T-helper 1 cell treated with Interleukin-12 subunit alpha and Interleukin-12 subunit beta and Interleukin-4 antibody, amounts not matched to agents 30 μg/mL and 1 μg/mL, for 36 hours (primary cell): ENCODE measurements around the gene RFTN1.

Source experiments
- H3K27ac Mint-ChIP-seq: one replicate; pipeline ENCODE4 v1.8.0; 2021; ENCODE audit warnings: mild to moderate bottlenecking, mixed read lengths
- H3K27me3 Mint-ChIP-seq: one replicate; pipeline ENCODE4 v1.8.0; 2021; ENCODE audit warnings: low read depth, mixed read lengths
- H3K36me3 Mint-ChIP-seq: one replicate; pipeline ENCODE4 v1.8.0; 2021; ENCODE audit warnings: low read depth, mixed read lengths
- H3K4me1 Mint-ChIP-seq: one replicate; pipeline ENCODE4 v1.8.0; 2021; ENCODE audit warnings: low read depth, mixed read lengths
- H3K4me3 Mint-ChIP-seq: one replicate; pipeline ENCODE4 v1.8.0; 2021; ENCODE audit warnings: mild to moderate bottlenecking, moderate library complexity, mixed read lengths
- H3K9me3 Mint-ChIP-seq: one replicate; pipeline ENCODE4 v1.8.0; 2021; ENCODE audit warnings: mixed read lengths

The RFTN1 gene

GRCh38 chr3:16543242-16543864 is 29.9 kb upstream of the RFTN1 start:
- H3K27me3 Mint-ChIP-seq, result peaks cover 26% of the 10 kb centered on the region
- H3K27ac Mint-ChIP-seq, result no peak overlapping the region
- H3K36me3 Mint-ChIP-seq, result no peaks in the 10 kb centered on the region
- no peaks in the 10 kb centered on the region for H3K9me3 Mint-ChIP-seq
- no peak overlapping the region for H3K4me3 Mint-ChIP-seq
- H3K4me1 Mint-ChIP-seq, result peaks cover 5% of the 10 kb centered on the region

DNA sequence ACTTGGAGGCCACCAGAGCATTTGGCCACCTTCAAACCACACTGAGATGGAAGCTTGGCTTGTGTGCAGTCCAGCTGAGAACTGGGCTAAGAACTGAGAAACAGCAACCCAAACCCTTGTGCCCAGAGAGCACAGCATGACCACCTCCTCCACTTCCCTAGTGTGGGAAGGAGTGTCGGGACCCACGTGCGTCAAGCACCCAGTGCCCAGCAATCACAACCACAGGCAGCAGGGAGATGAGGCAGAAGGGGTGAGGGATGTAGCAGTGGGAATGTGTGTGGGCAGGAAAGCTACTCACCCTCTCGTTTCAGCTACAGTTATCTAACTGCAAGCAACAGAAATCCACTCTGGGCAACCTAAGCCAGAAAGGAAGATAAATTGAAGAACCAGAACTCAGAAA is 25.0 kb upstream of the RFTN1 start:
- Mint-ChIP-seq H3K36me3 (no peaks in the 10 kb centered on the region), H3K4me1 (peaks cover 2% of the 10 kb centered on the region), H3K4me3 (no peak overlapping the region), H3K27ac (no peak overlapping the region), H3K9me3 (no peaks in the 10 kb centered on the region), H3K27me3 (peaks cover 43% of the 10 kb centered on the region)

DNA sequence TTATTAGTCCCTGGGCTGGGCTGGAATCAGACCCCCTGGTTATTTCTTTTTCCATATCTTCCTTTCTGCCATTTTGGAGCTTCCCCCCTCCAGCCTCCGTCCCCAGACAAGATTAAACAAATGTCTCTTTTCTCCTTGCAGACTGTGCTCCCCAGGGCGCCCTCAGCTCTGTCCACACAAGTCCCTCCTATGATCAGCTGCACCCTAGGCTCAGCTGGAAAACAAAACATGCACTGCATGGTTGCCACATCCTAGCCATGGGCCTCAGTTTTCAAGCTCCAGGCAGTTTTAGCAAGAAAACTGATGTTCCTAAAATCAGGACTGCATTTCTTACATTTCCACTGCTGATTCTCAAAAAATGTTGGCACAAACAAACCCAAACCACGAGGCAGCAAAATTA is 23.5 kb upstream of the RFTN1 start:
- no peak overlapping the region for H3K4me3 Mint-ChIP-seq
- no peak overlapping the region for H3K27ac Mint-ChIP-seq
- H3K27me3 Mint-ChIP-seq, result peaks cover 50% of the 10 kb centered on the region
- no peaks in the 10 kb centered on the region for H3K9me3 Mint-ChIP-seq
- H3K36me3 Mint-ChIP-seq, result no peaks in the 10 kb centered on the region
- H3K4me1 Mint-ChIP-seq, result peaks cover 2% of the 10 kb centered on the region

DNA sequence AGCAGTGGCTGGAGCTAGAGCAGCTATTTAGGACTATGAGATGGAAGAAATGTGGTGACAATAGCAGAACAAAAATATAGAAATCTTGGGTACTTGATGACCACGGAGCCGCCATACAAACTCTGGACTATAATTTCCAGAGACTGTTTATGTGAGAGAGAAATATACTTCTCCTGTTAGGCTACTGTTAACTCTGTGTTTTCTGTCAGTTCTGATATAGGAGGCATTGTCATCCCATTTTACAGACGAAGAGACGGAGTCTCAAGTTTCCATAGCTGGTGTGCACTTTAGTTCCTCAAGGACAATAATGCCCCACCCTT is 22.8 kb upstream of the RFTN1 start:
- H3K9me3 Mint-ChIP-seq, result no peaks in the 10 kb centered on the region
- no peaks in the 10 kb centered on the region for H3K36me3 Mint-ChIP-seq
- H3K27ac Mint-ChIP-seq, result no peak overlapping the region
- no peak overlapping the region for H3K4me3 Mint-ChIP-seq
- H3K27me3 Mint-ChIP-seq, result peaks cover 50% of the 10 kb centered on the region
- peaks cover 2% of the 10 kb centered on the region for H3K4me1 Mint-ChIP-seq

- peaks cover 46% of the 10 kb centered on the region for H3K27me3 Mint-ChIP-seq
- no peaks in the 10 kb centered on the region for H3K36me3 Mint-ChIP-seq
- no peaks in the 10 kb centered on the region for H3K9me3 Mint-ChIP-seq
- no peak overlapping the region for H3K27ac Mint-ChIP-seq
- H3K4me1 Mint-ChIP-seq, result no peaks in the 10 kb centered on the region
- no peak overlapping the region for H3K4me3 Mint-ChIP-seq
These were observed 21.3 kb upstream of the RFTN1 start for GRCh38 chr3:16534640-16535262.

DNA sequence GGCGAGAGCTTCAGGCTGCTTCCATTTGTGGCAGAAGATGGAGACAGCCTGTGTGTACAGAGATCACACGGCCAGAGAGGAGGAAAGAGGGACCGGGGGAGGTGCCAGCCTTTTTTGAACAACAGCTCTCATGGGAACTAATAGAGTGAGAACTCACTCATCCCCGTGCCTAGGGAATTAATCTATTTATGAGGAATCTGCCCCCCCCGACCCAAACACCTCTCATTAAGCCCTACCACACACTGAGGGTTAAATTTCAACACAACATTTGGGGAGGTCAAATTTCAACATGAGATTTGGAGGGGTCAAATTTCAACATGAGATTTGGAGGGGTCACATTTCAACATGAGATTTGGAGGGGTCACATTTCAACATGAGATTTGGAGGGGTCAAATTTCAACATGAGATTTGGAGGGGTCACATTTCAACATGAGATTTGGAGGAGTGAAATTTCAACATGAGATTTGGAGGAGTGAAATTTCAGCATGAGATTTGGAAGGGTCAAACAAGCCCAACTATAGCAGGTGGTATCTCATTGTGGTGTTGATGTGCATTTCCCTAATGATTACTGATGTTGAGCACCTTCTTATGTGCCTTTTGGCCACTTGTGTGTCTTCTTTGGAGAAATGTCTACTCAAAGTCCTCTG is 20.6 kb upstream of the RFTN1 start:
- Mint-ChIP-seq H3K4me1 (peaks cover 4% of the 10 kb centered on the region), H3K27me3 (peaks cover 46% of the 10 kb centered on the region), H3K9me3 (no peaks in the 10 kb centered on the region), H3K4me3 (no peak overlapping the region), H3K27ac (no peak overlapping the region), H3K36me3 (no peaks in the 10 kb centered on the region)

GRCh38 chr3:16529264-16529663 is 15.8 kb upstream of the RFTN1 start:
- Mint-ChIP-seq H3K4me1 (peaks cover 11% of the 10 kb centered on the region), H3K4me3 (no peak overlapping the region), H3K36me3 (peaks cover 7% of the 10 kb centered on the region), H3K27ac (no peak overlapping the region), H3K9me3 (peaks cover 15% of the 10 kb centered on the region), H3K27me3 (peaks cover 24% of the 10 kb centered on the region)

GRCh38 chr3:16528581-16528993 is 15.1 kb upstream of the RFTN1 start:
- Mint-ChIP-seq H3K27ac (no peak overlapping the region), H3K4me3 (no peak overlapping the region)

DNA sequence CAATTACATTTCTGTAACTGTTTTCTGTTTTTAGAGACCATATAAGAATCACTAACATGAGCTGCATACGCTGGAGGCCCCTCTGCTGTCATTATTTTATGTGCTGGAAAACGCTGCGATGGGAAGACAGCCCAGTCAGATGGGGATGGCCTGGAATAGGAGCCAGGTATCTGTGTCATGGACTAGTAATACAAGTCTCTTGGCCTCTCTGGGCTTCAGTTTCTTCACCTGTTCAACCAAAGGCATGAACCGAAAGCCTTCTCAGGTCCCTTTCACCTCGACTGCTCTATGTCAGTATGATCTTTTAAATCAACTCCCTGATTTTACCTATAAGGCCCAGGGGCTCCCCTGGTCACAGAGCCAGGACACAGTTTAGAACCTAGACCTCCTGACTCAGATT is 14.6 kb upstream of the RFTN1 start:
- Mint-ChIP-seq H3K4me1 (peaks cover 12% of the 10 kb centered on the region), H3K27me3 (peaks cover 17% of the 10 kb centered on the region), H3K4me3 (no peak overlapping the region), H3K9me3 (peaks cover 21% of the 10 kb centered on the region), H3K36me3 (peaks cover 8% of the 10 kb centered on the region), H3K27ac (no peak overlapping the region)

More at GRCh38 chr3:16528581-16528993, 15.1 kb upstream of the RFTN1 start:
- peaks cover 11% of the 10 kb centered on the region for H3K4me1 Mint-ChIP-seq
- peaks cover 22% of the 10 kb centered on the region for H3K27me3 Mint-ChIP-seq
- peaks cover 7% of the 10 kb centered on the region for H3K36me3 Mint-ChIP-seq
- peaks cover 17% of the 10 kb centered on the region for H3K9me3 Mint-ChIP-seq

GRCh38 chr3:16524196-16524595 is 10.7 kb upstream of the RFTN1 start:
- Mint-ChIP-seq H3K27me3 (no peaks in the 10 kb centered on the region), H3K36me3 (peaks cover 14% of the 10 kb centered on the region), H3K4me3 (no peak overlapping the region), H3K9me3 (peaks cover 33% of the 10 kb centered on the region), H3K27ac (no peak overlapping the region), H3K4me1 (peaks cover 38% of the 10 kb centered on the region)

- H3K27ac Mint-ChIP-seq, result no peak overlapping the region
These were observed 10.3 kb upstream of the RFTN1 start for GRCh38 chr3:16523778-16524177.

GRCh38 chr3:16522834-16523233 is 9.3 kb upstream of the RFTN1 start:
- Mint-ChIP-seq H3K4me1 (peaks cover 40% of the 10 kb centered on the region), H3K27ac (peak overlapping the region; percentile 72), H3K9me3 (peaks cover 42% of the 10 kb centered on the region), H3K4me3 (no peak overlapping the region), H3K36me3 (peaks cover 17% of the 10 kb centered on the region), H3K27me3 (no peaks in the 10 kb centered on the region)

More at GRCh38 chr3:16523778-16524177, 10.3 kb upstream of the RFTN1 start:
- H3K4me1 Mint-ChIP-seq, result peaks cover 39% of the 10 kb centered on the region
- no peaks in the 10 kb centered on the region for H3K27me3 Mint-ChIP-seq
- H3K9me3 Mint-ChIP-seq, result peaks cover 37% of the 10 kb centered on the region
- H3K36me3 Mint-ChIP-seq, result peaks cover 16% of the 10 kb centered on the region
- H3K4me3 Mint-ChIP-seq, result no peak overlapping the region

DNA sequence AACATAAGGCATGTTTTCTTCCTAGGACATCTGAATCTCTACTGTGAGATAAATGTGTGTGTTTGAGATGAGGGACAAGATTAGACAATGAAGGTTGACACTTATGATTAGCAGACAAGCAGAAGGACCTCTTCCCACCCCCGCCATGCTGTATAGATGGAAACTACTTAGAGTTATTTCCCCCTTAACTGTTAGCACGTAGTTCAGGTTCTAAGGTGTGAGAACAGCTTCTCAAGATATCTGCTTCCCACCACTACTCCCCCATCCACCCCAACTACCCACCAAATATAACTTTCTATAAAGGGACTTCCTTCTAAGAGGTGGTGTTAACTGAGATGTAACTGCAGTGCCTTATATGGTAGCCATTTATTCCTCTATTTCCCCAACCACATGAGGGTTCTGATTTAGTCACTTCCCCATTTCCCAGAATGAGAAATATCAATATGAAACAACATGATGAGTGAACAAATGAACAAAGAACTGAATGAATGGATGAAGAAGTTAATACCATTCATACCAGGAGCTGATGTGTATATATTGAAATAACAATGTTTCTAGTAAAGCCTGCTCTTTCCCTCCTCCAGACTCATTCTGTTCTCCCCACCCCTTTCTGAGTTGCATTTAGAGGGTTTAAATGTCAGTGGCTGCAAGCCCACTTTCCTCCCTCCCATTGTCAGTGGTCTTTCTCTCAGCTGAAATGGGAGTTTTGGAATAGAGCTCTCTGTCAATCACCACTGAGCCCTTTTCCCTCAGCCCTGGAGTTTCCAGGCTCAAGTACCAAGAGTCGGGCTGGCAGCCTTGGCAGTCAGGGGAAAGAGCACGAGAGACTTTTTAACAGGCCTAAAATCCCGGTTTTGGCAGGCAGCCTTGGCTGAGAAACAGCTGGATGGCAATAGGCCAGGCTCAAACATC is 7.7 kb upstream of the RFTN1 start:
- Mint-ChIP-seq H3K27me3 (no peaks in the 10 kb centered on the region), H3K4me1 (peaks cover 50% of the 10 kb centered on the region), H3K27ac (peak overlapping the region; percentile 62), H3K9me3 (peaks cover 42% of the 10 kb centered on the region), H3K36me3 (peaks cover 17% of the 10 kb centered on the region), H3K4me3 (no peak overlapping the region)

GRCh38 chr3:16520241-16520969 is 6.9 kb upstream of the RFTN1 start:
- Mint-ChIP-seq H3K9me3 (peaks cover 37% of the 10 kb centered on the region), H3K36me3 (peaks cover 13% of the 10 kb centered on the region), H3K27ac (peak overlapping the region; percentile 42), H3K4me3 (no peak overlapping the region), H3K27me3 (no peaks in the 10 kb centered on the region), H3K4me1 (peaks cover 56% of the 10 kb centered on the region)
